CD4-positive, alpha-beta T cell treated with Interleukin-4 for 4 hours (primary cell): Measurements from ENCODE around the gene HOGA1.
"Not testable (repeated sequence)": the region's sequence is repeated elsewhere in the genome, so short reads cannot be mapped to it uniquely, and the experiment has no call there.

ENCODE experiments used
- DNase-seq: peaks from one replicate; pipeline ENCODE4 v3.0.0-alpha.2; 2020

Gene HOGA1

GRCh38 chr10:97555541-97555940 is 28.6 kb upstream of the HOGA1 start:
- not testable (repeated sequence) for DNase-seq

DNA sequence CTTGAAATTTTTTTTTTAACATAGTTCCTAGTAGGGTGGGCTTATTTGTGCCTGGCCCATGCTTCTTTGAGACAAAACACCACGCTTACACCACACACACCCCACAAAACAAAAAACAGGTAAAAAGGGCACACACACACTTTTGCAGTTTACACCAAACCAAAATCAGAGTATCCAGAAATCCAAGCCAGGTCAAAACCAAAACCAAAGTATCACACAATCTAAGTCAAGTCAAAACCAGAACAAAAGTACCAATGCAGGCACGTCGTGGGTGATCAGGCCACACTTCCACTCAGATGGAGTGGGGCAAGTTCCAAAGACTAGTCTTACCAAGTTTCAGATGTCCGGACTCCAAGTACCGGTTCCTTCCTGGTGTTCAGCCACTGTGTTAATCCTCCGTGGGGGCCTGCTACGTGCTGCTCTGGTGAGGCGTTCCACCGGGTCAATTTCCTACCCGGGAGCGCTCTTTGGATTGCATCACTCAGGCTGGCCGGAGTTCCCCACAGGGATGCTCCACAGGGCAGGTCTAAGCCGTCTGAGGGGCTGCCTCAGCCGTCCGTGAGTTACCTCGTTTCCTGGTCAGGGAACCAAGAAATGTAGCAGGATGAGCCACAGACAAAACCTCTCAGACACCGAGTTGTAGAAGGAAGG is 23.3 kb upstream of the HOGA1 start:
- DNase-seq, result not testable (repeated sequence)

DNA sequence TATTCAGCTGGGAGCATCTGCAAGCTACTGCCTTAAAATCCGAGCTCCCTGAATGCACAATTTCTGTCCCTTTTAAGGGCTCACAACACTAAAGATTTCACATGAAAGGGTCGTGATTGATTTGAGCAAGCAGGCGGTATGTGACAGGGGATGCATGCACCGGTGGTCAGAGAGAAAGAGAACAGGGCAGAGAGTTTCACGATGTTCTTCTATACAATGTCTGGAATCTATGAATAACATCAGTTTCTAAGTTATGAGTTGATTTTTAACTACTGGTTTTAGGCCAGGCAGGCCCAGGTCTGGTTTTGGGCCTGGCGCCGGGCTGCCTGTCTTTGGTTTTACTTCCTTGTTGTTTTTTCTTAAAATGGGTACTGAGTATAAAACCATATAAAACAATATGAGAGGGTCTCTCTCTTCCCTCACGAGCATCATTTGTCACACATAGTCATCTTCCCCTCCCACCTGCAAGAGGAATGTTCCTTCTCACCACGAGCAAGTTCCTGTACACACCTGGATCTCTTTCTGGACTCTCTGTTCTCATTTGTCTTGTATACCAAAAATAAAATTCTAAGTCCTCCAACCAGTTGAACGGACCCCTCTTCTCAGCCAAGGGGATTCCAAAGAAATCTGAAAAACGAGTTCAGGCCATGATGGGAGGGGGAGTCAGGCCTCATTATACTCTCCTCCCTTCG is 22.7 kb upstream of the HOGA1 start:
- DNase-seq, result not testable (repeated sequence)

GRCh38 chr10:97562329-97562728 is 21.9 kb upstream of the HOGA1 start:
- DNase-seq, result not testable (repeated sequence)

- no peak for DNase-seq
Observed at GRCh38 chr10:97563337-97563736, 20.9 kb upstream of the HOGA1 start.

GRCh38 chr10:97564776-97565175 is 19.4 kb upstream of the HOGA1 start:
- no peak for DNase-seq

- DNase-seq, result no peak
Observed at GRCh38 chr10:97566336-97566996, 17.7 kb upstream of the HOGA1 start.

DNA sequence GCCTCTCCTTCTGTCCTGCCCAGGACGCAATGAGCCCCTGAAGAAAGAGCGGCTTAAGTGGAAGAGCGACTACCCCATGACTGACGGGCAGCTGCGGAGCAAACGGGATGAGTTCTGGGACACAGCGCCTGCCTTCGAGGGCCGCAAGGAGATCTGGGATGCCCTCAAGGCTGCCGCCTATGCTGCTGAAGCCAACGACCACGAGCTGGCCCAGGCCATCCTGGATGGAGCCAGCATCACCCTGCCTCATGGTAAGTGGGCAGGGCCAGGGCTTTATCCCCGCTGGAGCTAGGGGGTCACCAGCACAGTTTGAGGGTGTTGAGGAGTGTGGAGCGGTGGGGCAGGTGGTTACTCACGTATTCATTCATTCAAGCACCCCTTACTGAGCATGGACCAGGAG is 16.3 kb upstream of the HOGA1 start:
- DNase-seq, result no peak

DNA sequence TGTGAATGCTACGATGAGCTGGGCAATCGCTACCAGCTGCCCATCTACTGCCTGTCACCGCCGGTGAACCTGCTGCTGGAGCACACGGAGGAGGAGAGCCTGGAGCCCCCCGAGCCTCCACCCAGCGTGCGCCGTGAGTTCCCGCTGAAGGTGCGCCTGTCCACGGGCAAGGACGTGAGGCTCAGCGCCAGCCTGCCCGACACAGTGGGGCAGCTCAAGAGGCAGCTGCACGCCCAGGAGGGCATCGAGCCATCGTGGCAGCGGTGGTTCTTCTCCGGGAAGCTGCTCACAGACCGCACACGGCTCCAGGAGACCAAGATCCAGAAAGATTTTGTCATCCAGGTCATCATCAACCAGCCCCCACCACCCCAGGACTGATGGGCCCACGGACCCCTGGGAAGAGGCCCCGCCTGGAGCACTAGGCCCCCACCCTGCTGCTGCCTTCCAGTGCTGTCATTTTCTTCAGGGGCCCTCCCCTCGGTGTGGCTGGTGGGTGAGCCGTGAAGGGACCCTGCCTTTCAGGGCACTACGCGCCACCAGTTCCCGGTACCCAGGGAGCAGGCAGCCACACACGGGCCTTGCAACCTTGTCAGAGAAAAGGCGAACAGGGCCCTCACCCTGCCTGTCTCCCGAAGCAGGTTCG is 13.9 kb upstream of the HOGA1 start:
- DNase-seq, result no peak

DNA sequence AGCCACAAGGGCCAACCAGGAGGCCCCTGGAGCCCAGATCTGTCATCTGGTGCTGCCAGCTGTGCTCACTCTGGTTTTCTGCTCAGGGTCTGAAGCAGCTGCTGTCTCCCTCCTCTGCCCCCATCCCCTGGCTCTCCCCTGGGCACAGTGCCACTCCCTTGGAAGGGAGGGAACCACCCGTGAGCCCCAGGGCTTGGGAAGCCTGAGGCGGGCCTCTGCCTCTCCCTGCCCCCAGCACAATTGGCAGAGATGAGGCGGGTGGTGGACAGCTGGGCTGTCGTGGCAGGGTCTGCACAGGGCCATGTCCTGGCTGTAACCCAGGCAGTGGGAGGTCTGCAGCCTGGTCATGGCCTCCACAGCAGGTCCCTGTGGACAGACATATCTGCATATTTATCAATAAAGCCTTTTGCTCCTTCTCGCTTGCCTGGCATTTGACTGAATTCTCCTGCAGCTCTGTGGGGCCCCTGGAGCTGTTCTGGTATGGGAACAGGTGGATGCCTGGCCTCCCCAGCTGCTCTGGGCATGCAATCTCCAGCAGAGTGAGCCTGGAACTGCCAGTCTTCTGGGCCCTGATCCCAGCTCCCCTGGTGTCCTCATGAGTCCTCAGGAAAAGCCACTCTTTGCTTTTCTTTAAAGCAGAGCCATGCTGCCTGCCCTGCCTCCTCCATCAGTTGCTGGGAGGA is 13.3 kb upstream of the HOGA1 start:
- no peak for DNase-seq

- no peak for DNase-seq
Observed at GRCh38 chr10:97571622-97572021, 12.6 kb upstream of the HOGA1 start.

DNA sequence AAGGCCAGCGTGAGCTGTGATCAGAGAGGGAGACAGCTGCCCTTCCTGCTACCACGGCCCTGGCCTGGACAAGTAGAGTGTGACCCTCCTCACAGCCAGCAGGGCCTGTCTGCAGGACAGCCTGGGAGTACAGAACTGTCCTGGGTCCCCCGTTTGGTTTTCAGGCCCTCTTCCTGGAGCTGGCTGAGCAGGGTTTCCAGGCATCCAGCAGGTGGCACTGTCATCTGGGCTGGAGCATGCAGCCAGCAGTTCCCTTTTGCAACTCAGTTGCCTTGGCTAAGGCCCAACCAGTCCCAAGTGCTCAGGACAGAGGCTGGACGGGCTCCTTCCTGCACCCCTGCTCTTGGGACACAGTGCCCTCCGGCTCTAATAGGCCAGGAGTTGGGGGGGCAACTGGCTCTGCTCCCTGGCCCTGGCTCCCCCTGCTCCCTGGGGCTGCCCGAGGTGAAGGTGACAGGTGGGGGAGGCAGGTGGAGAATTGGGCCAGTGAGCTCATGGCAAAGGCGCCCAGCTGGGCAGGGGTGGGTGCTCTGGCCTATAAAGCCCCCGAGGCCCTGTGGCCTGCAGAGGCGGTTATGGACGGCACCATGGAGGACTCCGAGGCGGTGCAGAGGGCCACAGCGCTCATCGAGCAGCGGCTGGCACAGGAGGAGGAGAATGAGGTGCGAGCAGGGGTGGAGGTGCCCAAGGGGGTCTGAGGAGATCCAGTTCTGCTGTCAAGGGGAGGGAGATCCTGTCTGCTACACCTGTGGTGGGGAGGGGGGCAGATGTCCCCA is 11.8 kb upstream of the HOGA1 start, which contains the start of gene ANKRD2:
Gene ANKRD2, plus strand, starts transcription at position 566 of the 776 bp plus-strand sequence. Its CDS starts 10 bp downstream, at position 576.
- DNase-seq, result peak; percentile 46

DNA sequence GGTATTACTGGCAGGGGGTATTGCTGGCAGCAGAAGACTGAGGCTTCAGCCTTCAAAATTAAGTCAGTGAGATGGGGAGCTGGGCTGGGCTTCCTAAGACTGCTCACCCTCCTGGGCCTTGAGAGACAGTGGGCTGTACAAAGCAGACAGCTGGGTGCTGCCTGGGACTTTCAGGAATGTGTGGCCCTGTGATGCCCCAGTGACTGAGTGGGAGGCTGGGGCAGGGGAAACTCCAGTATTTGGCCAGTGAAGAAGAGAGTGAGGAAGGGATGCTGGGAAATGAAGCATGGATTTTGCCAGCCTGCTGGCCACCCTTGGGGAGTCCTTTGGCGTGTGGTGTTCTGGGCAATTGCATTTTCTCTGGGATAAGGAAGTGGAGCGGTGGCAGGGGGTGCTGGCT is 11.2 kb upstream of the HOGA1 start:
- DNase-seq, result no peak

GRCh38 chr10:97573672-97574071 is 10.5 kb upstream of the HOGA1 start:
- no peak for DNase-seq

- DNase-seq, result no peak
Observed at GRCh38 chr10:97574374-97575126, 9.6 kb upstream of the HOGA1 start.

GRCh38 chr10:97575127-97575668 is 9.0 kb upstream of the HOGA1 start:
- no peak for DNase-seq

DNA sequence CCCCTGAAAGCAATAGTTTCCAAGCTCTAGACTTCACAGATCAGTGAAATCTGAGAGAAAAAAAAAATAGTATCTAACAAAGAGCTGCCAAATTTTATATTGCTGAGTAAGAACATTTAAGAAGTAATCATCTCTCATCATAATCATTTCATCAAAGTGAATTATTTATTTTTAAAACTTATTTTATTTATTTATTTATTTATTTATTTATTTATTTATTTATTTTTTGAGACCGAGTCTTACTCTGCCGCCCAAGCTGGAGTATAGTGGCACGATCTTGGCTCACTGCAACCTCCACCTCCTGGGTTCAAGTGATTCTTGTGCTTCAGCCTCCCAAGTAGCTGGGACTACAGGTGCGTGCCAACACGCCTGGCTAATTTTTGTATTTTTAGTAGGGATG is 7.7 kb upstream of the HOGA1 start:
- not testable (repeated sequence) for DNase-seq

DNA sequence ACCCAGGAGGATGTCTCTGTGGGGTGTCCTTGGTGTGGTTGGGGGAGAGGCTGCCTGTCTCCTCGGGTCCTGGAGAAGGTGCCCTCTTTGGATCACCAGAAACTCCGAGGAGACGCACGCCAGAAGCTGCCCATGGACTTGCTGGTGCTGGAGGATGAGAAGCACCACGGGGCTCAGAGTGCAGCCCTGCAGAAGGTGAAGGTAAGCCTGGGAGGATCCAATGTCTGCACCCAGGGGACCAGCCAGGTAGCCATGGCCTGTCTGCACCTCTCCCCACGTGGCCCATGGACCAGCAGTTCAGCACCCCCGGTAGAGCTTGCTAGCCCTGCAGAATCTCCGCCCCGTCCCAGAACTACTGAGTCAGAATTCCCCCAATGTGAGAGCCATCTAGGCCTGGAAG is 6.5 kb upstream of the HOGA1 start:
- no peak for DNase-seq

GRCh38 chr10:97578171-97578844 is 5.9 kb upstream of the HOGA1 start:
- no peak for DNase-seq
